Urinary bladder (tissue), 4 donors: ENCODE results near the gene RBMS1. TPM values are rescaled to one million over a fixed set of nuclear protein-coding genes. Genes with fewer than 3 reads are reported as not detected.

ENCODE experiments used
- DNase-seq: peaks from one replicate; pipeline ENCODE4 v3.0.0-alpha.2; 2015; ENCODE audit errors: extremely low spot score
- H3K27ac ChIP-seq: one replicate; pipeline ENCODE4 v1.5.1; 2013; ENCODE audit warnings: low read depth, mild to moderate bottlenecking, moderate library complexity
- H3K36me3 ChIP-seq: one replicate; pipeline ENCODE4 v1.6.1; 2013; ENCODE audit warnings: mild to moderate bottlenecking, moderate library complexity; ENCODE audit not compliant: insufficient read depth
- H3K4me1 ChIP-seq: one replicate; pipeline ENCODE4 v1.6.1; 2013; ENCODE audit warnings: mild to moderate bottlenecking, moderate library complexity; ENCODE audit not compliant: insufficient read depth
- H3K4me3 ChIP-seq: one replicate; pipeline ENCODE4 v1.5.1; 2013; ENCODE audit warnings: low read depth, low read length
- WGBS: extraction: QIAGEN DNeasy Blood & Tissue Kit; methylation state at CpG from one replicate; pipeline ENCODE4 v1.1.7; 2013; 5-methylcytosine and 5-hydroxymethylcytosine counted together
- polyA plus RNA-seq: library from polyadenylated mRNA; stranded (reverse); fragments of 200-250 nt; gene quantifications from one replicate; pipeline ENCODE4 v1.2.3, GENCODE V29; 2013
- total RNA-seq: library from RNA; depleted of rRNA; stranded (reverse); fragments of >200 nt; gene quantifications from one replicate; pipeline ENCODE4 v1.2.3, GENCODE V29; 2014
- donor health status: healthy with polysubstance abuse.
- donor health status: healthy.

Gene RBMS1
- total and polyA plus RNA-seq, 2 donors, result 41.7 to 182 TPM

DNA sequence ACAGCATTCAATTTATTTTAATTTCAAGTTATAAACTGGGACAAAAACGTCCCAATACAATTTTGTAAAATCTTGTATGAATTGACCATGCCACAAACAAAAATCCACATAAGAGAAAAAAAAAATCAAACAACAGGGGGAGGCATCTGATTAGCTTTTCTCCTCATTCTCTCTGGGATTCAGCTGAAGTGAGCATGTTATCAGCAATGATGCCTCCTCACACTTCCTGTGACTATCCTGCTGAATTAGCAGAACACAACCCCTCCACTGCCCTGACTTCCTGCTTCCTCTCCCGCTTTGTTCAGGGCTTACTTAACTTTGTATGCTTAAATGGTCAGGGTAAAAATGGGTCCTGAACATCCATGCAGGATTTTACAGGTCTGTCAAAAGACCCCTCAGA is 161.3 kb downstream of the RBMS1 start:
- WGBS, result 54% methylated on average over 2 of the region's 2 CpGs
- peaks cover 2% of the 10 kb centered on the region for H3K4me1 ChIP-seq

DNA sequence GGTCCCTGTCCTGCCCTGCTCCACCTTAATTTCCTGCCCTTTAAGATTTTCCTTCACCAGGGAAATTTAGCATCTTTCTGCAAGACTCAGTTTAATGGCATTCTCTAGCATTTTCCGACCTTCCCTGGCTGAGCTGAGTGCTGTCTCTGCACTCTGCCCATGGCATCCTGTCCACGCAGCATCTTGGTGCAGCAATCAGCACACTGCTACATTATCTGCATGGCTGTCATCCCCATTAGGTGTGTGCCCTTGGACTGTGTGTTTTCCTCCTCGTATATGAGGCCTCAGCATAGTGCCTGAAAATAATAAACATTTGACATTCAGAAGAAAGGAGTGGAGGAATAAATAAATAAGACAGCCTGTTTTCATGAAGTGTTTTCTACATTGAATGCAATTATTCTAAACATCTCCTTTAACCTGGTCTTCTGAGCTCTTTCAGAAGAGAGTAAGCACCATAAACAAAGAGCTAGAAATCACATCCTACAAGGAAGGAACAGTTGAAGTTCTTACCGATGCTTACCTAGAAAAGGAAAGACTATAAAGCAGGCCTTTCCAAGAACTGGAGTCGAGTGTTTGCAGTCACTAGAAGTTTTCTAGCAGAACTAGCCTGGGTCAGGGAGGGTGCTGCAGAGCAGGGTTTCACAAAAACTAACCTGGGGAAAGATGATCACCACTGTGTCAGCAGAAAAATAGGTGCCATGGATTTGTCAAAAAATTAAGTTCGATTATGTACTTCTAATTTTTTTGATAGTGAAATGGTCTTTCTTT is 162.2 kb downstream of the RBMS1 start:
- no peaks in the 10 kb centered on the region for H3K36me3 ChIP-seq
- H3K4me1 ChIP-seq, result peaks cover 2% of the 10 kb centered on the region
- no peak overlapping the region for H3K4me3 ChIP-seq
- no peak overlapping the region for H3K27ac ChIP-seq
- WGBS, result 56% methylated on average over 6 of the region's 6 CpGs
- no peak for DNase-seq

More for the DNA sequence above, 161.3 kb downstream of the RBMS1 start:
- Histone ChIP-seq H3K27ac (no peak overlapping the region), H3K4me3 (no peak overlapping the region), H3K36me3 (no peaks in the 10 kb centered on the region)
- DNase-seq, result no peak

DNA sequence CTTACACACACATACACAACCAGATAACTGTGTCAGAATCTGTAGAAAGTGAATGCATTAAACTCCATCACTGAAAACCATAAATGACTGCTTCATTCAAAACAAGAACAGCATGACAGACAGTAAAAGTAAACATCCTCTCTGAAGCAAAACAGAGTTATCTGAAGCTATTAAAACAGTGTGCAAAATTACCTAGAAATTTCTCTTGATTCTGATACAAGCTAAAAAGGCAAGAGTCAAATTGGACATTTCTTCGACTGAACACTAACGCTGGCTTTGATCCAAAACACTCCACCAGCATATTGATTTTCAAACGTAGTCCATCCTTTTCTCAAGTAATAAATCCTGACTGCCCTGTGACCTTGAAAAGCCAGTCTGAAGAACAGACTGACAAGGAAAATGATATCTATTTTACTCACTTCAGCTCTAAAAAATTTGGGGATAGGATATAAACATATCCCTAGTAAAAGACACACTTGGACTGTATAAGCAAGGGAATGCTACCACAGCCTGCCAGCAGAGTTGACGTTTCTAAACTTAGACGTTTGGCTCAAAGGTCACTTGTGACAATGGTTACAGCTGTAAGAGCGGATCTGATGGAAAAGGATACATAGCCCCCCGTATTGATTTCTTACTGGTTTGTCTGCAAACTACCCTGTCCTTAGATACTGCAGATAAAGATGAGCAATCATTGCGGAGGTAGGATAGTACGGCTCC is 164.6 kb downstream of the RBMS1 start:
- Histone ChIP-seq H3K4me1 (peaks cover 2% of the 10 kb centered on the region), H3K4me3 (no peak overlapping the region), H3K27ac (no peak overlapping the region), H3K36me3 (no peaks in the 10 kb centered on the region)
- WGBS, result 41% methylated on average over 9 of the region's 9 CpGs
- no peak for DNase-seq

DNA sequence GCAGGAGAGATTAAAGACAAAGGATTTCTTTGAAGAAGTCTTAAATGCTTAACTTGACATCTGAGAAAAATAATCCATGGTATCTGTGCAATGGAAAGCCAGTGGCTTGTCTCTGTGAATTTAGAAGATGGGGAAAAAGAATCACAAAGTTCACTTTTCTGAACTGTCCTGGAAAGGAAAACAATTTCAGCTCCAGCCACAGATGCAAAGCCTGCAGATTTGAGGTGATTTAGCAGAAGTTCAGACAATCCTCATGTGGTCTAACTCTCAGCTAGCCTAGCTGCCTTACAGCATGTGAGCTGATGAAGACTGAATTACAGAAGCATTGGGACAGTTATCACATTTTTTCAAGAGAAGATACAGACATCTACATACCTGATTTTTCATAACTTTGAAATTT is 166.8 kb downstream of the RBMS1 start:
- Histone ChIP-seq H3K4me3 (no peak overlapping the region), H3K4me1 (peaks cover 2% of the 10 kb centered on the region), H3K36me3 (no peaks in the 10 kb centered on the region), H3K27ac (no peak overlapping the region)
- no peak for DNase-seq

DNA sequence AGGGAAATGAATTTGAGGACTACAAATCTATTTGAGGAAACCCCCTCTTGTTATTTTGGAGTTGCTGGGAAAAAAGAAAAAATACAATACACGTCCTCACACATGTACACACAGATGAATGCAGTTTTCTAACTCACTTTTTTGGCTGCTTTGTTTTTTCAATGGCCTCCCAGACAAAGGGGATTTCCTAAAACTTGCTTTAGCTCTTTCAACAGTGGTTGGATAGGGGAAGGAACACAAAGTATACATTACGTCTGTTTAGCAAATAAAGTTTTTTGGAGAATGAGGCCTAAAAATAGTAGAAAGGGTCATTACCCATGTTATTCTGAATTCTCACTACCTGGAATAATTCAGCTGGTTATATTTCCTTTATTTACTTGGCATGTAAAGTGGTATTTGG is 168.2 kb downstream of the RBMS1 start:
- no peak for DNase-seq
- H3K4me1 ChIP-seq, result peaks cover 2% of the 10 kb centered on the region

DNA sequence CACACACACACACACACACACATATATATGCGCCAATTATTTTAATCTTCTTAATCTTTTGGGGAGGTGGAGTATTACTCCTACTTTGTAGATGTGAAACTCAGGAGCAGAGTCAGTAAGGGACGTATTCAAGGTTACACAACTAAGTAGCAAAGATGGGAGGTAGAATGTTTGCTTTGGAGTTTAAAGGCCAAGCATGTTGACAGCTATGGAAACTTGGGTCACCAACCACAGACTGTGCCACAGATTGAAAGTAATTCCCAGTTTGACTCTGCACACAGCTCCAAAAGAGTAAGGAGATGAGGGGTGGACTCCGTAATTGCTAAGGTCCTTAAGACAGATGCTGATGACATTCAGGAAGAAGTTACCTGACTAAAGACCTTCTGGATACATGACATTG is 168.7 kb downstream of the RBMS1 start:
- Histone ChIP-seq H3K4me3 (no peak overlapping the region), H3K4me1 (peaks cover 2% of the 10 kb centered on the region), H3K27ac (no peak overlapping the region), H3K36me3 (no peaks in the 10 kb centered on the region)
- no peak for DNase-seq
- 88% methylated on average over 3 of the region's 3 CpGs for WGBS

More for the DNA sequence above, 168.2 kb downstream of the RBMS1 start:
- Histone ChIP-seq H3K4me3 (no peak overlapping the region), H3K36me3 (no peaks in the 10 kb centered on the region), H3K27ac (peak overlapping the region; percentile 10)
- WGBS, result 71% methylated on average over 2 of the region's 2 CpGs

DNA sequence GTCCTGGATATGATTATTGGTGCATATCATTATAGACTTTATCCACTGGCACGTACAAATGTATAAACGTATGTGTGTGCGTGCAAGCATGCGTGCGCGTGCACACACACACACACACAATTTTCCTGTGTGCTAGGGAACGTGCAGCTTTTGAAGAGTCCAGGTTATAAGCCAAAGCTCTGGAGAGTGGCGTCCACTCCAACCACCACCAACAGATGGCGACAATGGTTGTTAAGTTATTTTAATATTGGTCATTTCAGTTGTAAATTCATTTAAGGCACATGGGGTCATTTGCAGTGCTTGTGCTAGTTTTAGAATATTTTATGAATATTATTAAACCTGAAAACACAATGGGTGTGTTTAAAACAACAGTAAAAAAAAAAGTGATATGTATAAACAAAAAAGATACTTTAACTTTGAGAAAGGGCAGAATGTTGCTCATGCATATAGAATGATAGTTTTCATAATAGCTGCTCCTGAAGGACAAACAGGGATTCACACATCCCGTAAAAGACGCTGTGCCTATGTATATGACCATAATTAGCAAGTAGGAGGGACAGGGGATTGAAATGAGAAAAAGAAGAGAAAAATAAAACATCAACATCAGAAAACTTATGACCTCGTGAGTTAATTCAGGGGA is 169.3 kb downstream of the RBMS1 start:
- H3K27ac ChIP-seq, result no peak overlapping the region
- no peak overlapping the region for H3K4me3 ChIP-seq
- H3K36me3 ChIP-seq, result no peaks in the 10 kb centered on the region
- peaks cover 2% of the 10 kb centered on the region for H3K4me1 ChIP-seq
- DNase-seq, result no peak
- WGBS, result 59% methylated on average over 12 of the region's 12 CpGs

DNA sequence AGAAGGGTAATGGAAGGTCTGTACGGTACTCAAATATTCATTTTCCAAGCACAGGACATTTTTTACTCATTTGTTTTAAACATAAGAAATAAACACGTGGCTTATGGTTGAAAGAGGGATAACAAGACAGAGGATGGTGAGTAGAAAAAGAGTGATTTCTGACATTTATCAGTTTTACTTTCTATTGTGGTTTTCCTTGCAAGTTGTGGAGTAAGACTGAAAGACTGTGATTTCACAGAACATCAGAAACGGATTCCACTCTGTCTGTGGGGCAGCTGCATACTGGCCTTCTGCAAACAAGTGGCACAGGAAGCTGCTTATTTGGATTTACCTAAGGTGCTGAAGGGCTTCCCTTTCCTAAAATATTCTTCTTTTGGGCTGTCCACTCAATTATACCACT is 171.3 kb downstream of the RBMS1 start:
- no peak for DNase-seq
- 75% methylated on average over 3 of the region's 3 CpGs for WGBS
- H3K36me3 ChIP-seq, result no peaks in the 10 kb centered on the region
- no peak overlapping the region for H3K4me3 ChIP-seq
- H3K27ac ChIP-seq, result no peak overlapping the region
- H3K4me1 ChIP-seq, result no peaks in the 10 kb centered on the region

DNA sequence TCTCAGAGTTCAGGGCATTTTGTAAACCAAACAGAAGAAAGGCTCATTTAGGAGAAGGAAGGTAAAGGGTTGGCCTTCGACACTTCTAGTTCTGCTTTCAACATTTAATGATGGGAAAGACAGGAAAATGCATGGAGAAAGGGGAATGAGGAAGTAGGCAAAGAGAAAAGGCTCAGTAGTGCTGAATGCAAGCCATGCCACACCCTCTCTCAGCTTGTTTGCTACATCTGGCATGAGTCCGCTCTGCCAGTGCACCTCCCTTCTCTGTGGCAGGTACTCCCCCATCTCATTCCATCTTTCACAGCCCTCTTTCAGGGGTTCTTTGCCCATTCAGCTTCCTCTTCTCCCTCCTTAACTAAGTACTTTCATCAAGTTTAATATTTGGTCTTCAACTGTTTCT is 172.6 kb downstream of the RBMS1 start:
- Histone ChIP-seq H3K4me3 (no peak overlapping the region), H3K27ac (no peak overlapping the region), H3K4me1 (no peaks in the 10 kb centered on the region), H3K36me3 (no peaks in the 10 kb centered on the region)
- DNase-seq, result no peak
- 85% methylated on average over 2 of the region's 2 CpGs for WGBS

DNA sequence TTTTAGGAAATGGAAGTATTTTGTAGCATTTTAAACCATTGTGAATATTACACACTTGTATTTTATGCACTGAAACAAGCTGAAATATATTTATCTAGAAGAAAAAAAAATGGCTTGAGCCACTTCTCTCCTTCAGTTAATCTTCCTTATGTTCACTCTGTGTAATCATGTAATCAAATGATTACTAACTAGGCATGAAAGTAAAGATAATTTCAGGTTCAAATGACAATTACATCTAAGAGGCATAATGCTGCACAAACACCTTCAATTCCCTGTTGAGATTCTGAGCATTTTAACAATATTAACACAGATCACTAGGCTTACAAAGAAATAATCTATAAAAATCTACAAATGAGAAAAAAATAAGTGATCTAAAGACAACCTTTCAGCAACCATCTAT is 173.9 kb downstream of the RBMS1 start:
- DNase-seq, result no peak
- Histone ChIP-seq H3K4me1 (no peaks in the 10 kb centered on the region), H3K27ac (no peak overlapping the region)

DNA sequence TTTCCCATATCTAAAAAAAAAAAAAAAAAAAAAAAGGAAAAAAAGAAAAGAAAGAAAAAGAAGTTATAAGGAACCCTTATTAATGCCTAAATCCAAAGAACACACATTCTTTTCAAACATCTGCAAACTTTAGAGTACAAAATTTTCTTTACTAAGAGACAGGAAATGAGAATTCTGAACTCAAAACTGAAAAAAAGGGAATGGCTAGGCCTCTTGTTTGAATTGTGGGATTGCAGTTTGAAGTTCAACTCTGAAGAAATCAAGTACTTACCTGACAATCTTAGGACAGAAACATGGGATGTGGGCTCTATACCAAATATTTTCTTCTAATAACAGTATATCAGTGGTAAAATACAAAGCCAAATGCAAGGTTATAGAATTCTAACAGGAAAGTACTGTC is 175.4 kb downstream of the RBMS1 start:
- no peaks in the 10 kb centered on the region for H3K36me3 ChIP-seq
- H3K4me3 ChIP-seq, result no peak overlapping the region
- no peaks in the 10 kb centered on the region for H3K4me1 ChIP-seq
- no peak for DNase-seq
- H3K27ac ChIP-seq, result no peak overlapping the region

More for the DNA sequence above, 173.9 kb downstream of the RBMS1 start:
- Histone ChIP-seq H3K36me3 (no peaks in the 10 kb centered on the region), H3K4me3 (no peak overlapping the region)

DNA sequence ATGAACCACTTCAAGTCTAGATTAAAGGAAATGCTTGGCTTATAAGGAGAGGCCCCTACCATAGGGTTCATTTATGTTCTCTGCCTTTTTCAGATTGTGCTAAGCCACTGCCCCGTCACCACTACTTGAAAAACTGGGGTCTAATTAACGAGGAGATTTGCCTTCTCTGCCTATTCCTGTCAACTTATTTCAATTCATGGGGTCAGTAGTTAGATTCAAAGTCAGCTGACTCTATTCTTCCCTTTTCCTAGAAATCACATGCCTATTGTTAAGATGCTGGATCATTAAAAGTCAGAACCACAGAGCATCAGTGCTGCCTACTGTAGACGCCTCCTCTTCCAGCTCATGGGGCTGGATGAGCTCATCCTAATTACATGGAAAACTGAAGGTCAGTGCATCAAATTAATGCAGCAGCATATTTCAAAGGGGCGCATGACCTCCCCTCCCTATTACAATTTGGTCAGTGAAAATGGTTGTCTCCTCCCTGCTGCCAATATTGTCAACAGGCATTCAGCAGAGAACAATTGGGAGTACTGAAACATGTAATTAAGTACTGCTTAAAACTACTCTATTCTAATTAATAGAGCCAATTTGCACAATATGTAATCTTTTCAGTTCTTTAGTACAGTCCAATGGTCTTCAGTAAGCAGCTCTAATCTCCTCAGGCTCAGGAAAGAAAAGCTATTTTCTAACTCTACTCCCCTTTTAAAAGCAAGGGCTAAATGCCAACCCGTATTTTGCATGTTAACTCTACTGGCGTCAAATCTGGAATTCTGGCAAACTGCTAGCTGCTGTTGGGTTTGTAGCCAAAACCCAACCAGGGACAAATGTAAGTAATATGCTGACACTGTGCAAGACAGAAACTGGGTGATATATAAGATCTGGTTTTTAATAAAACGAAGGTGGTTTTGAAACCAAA is 176.2 kb downstream of the RBMS1 start:
- Histone ChIP-seq H3K4me3 (no peak overlapping the region), H3K4me1 (no peaks in the 10 kb centered on the region), H3K27ac (no peak overlapping the region), H3K36me3 (no peaks in the 10 kb centered on the region)
- DNase-seq, result no peak
- 62% methylated on average over 7 of the region's 7 CpGs for WGBS

DNA sequence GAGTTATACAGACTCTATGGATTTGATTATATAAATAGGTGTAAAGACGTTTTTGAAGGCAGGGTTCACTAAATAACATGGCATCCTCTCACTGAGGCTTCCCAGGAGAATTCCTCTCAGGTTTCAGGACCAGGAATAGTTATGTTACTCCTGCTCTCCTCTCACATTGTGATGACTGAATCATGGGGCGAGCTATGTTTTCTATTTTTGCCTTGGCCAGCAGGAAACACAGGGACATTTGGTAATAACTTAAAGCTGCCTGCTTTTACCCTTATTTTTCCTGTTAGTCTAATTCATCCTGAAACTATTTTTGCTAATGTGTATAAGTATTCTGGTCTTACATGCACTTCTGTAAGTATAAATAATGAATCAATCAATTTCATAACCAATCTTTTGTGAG is 178.3 kb downstream of the RBMS1 start:
- WGBS, result 72% methylated on average over 2 of the region's 2 CpGs
- no peak for DNase-seq
- H3K36me3 ChIP-seq, result peaks cover 3% of the 10 kb centered on the region
- no peak overlapping the region for H3K27ac ChIP-seq
- H3K4me3 ChIP-seq, result no peak overlapping the region
- no peaks in the 10 kb centered on the region for H3K4me1 ChIP-seq
